GM20431 (cell line): ENCODE results near the gene ACP4.

Source experiments
- in situ Hi-C: fragments of 300-500 bp; cut with MseI, MboI; formaldehyde crosslinking; loops from one replicate; pipeline ENCODE4 v1.15.0; 2020; ENCODE audit warnings: low sequenced_read_pairs; ENCODE audit not compliant: unreplicated experiment

The ACP4 gene

GRCh38 chr19:50817941-50818858 lies 28.0 kb downstream of the ACP4 start:
- in situ Hi-C loops, result no loop called here

- in situ Hi-C loops, result no loop called here
Observed at GRCh38 chr19:50818859-50819472, 28.8 kb downstream of the ACP4 start.

GRCh38 chr19:50819636-50820035 lies 29.4 kb downstream of the ACP4 start:
- in situ Hi-C loops, result no loop called here

- in situ Hi-C loops, result no loop called here
Observed at GRCh38 chr19:50820086-50820485, 29.9 kb downstream of the ACP4 start.

GRCh38 chr19:50820549-50821247 lies 30.5 kb downstream of the ACP4 start:
- in situ Hi-C loops, result no loop called here

- in situ Hi-C loops, result no loop called here
Observed at GRCh38 chr19:50821248-50821612, 31.0 kb downstream of the ACP4 start.

- in situ Hi-C loops, result no loop called here
Observed at GRCh38 chr19:50821622-50822021, 31.4 kb downstream of the ACP4 start.

GRCh38 chr19:50822661-50823208 lies 32.5 kb downstream of the ACP4 start:
- in situ Hi-C loops, result no loop called here

- in situ Hi-C loops, result no loop called here
Observed at GRCh38 chr19:50823389-50824042, 33.3 kb downstream of the ACP4 start, which contains the start of gene KLK1. TSS of gene KLK1 (minus strand) at chr19:50823787. CDS start at chr19:50823748, 39 bp downstream.

- in situ Hi-C loops, result no loop called here
Observed at GRCh38 chr19:50826492-50827240, 36.5 kb downstream of the ACP4 start.

GRCh38 chr19:50827476-50827875 lies 37.3 kb downstream of the ACP4 start:
- in situ Hi-C loops, result no loop called here

GRCh38 chr19:50829801-50830200 lies 39.6 kb downstream of the ACP4 start:
- in situ Hi-C loops, result no loop called here

- in situ Hi-C loops, result no loop called here
Observed at GRCh38 chr19:50830266-50831025, 40.2 kb downstream of the ACP4 start.

GRCh38 chr19:50831026-50831396 lies 40.8 kb downstream of the ACP4 start:
- in situ Hi-C loops, result no loop called here

GRCh38 chr19:50832666-50833065 lies 42.5 kb downstream of the ACP4 start:
- in situ Hi-C loops, result no loop called here

GRCh38 chr19:50833117-50833801 lies 43.0 kb downstream of the ACP4 start, which contains the start of gene KLK15:
TSS of gene KLK15 (minus strand) at chr19:50833574. CDS start at chr19:50831492, 2,082 bp downstream.
- in situ Hi-C loops, result no loop called here

- in situ Hi-C loops, result no loop called here
Observed at GRCh38 chr19:50833802-50834167, 43.6 kb downstream of the ACP4 start.

- in situ Hi-C loops, result no loop called here
Observed at GRCh38 chr19:50835103-50835784, 45.0 kb downstream of the ACP4 start.
